SK-N-SH treated with all-trans-retinoic acid at 6 μM for 48 hours (cell line): ENCODE measurements around the gene DCTN4.

Experiments used
- ATAC-seq: fragments of 200-7000 bp; cut with Tn5 transposase; 3 replicates; pipeline ENCODE4 v1.9.1; 2020; ENCODE audit warnings: mild to moderate bottlenecking, moderate library complexity
- ARNTL ChIP-seq: fragments of 450-650 bp; formaldehyde crosslinking; IDR thresholded peaks from 2 replicates; pipeline ENCODE4 v1.5.0; 2020; ENCODE audit warnings: low read depth, mild to moderate bottlenecking, moderate library complexity, borderline replicate concordance
- BACH2 ChIP-seq: fragments of 250-450 bp; sonication (Bioruptor Pico); IDR thresholded peaks from 2 replicates; pipeline ENCODE4 v1.9.0; 2021; ENCODE audit warnings: mild to moderate bottlenecking, borderline replicate concordance
- CSDC2 ChIP-seq: fragments of 250-450 bp; sonication (Bioruptor Pico); IDR thresholded peaks from 2 replicates; pipeline ENCODE4 v1.5.0; 2020; ENCODE audit warnings: mild to moderate bottlenecking, moderate library complexity
- CSRNP3 ChIP-seq: fragments of 250-450 bp; sonication (Bioruptor Pico); IDR thresholded peaks from 2 replicates; pipeline ENCODE4 v1.5.1; 2021; ENCODE audit warnings: mild to moderate bottlenecking, moderate library complexity
- ESRRG ChIP-seq: fragments of 250-450 bp; sonication (Bioruptor Pico); IDR thresholded peaks from 2 replicates; pipeline ENCODE4 v1.6.1; 2021; ENCODE audit warnings: mild to moderate bottlenecking
- ISL1 ChIP-seq: fragments of 250-450 bp; sonication (Bioruptor Pico); IDR thresholded peaks from 2 replicates; pipeline ENCODE4 v2.1.2; 2022; ENCODE audit warnings: mild to moderate bottlenecking, moderate library complexity
- OSR1 ChIP-seq: fragments of 250-450 bp; sonication (Bioruptor Pico); IDR thresholded peaks from 2 replicates; pipeline ENCODE4 v1.8.0; 2022; ENCODE audit warnings: moderate library complexity, mild to moderate bottlenecking, inconsistent platforms
- PATZ1 ChIP-seq: fragments of 250-450 bp; sonication (Bioruptor Pico); IDR thresholded peaks from 2 replicates; pipeline ENCODE4 v1.8.0; 2020; ENCODE audit warnings: mild to moderate bottlenecking, moderate library complexity, borderline replicate concordance
- PPARA ChIP-seq: fragments of 250-450 bp; sonication (Bioruptor Pico); IDR thresholded peaks from 2 replicates; pipeline ENCODE4 v1.5.0; 2020; ENCODE audit warnings: mild to moderate bottlenecking, borderline replicate concordance
- RARB ChIP-seq: fragments of 250-450 bp; sonication (Bioruptor Pico); IDR thresholded peaks from 2 replicates; pipeline ENCODE4 v1.8.0; 2021; ENCODE audit warnings: mild to moderate bottlenecking, moderate library complexity
- SNAI2 ChIP-seq: fragments of 250-450 bp; sonication (Bioruptor Pico); IDR thresholded peaks from 2 replicates; pipeline ENCODE4 v1.5.0; 2020; ENCODE audit warnings: mild to moderate bottlenecking, moderate library complexity
- TCF4 ChIP-seq: fragments of 250-450 bp; sonication (Bioruptor Pico); IDR thresholded peaks from 2 replicates; pipeline ENCODE4 v1.8.0; 2021; ENCODE audit warnings: mild to moderate bottlenecking, moderate library complexity, borderline replicate concordance
- TOX ChIP-seq: fragments of 250-450 bp; sonication (Bioruptor Pico); IDR thresholded peaks from 2 replicates; pipeline ENCODE4 v1.8.0; 2021; ENCODE audit warnings: mild to moderate bottlenecking, moderate library complexity, borderline replicate concordance
- TSHZ2 ChIP-seq: fragments of 250-450 bp; sonication (Bioruptor Pico); IDR thresholded peaks from 2 replicates; pipeline ENCODE4 v1.5.0; 2020; ENCODE audit warnings: mild to moderate bottlenecking, moderate library complexity
- ZC3H10 ChIP-seq: fragments of 250-450 bp; sonication (Bioruptor Pico); IDR thresholded peaks from 2 replicates; pipeline ENCODE4 v1.5.1; 2021; ENCODE audit warnings: mild to moderate bottlenecking, moderate library complexity
- ZFP30 ChIP-seq: fragments of 450-650 bp; formaldehyde crosslinking; IDR thresholded peaks from 2 replicates; pipeline ENCODE4 v1.5.0; 2022; ENCODE audit warnings: mild to moderate bottlenecking, moderate library complexity
- ZNF565 ChIP-seq: fragments of 450-650 bp; formaldehyde crosslinking; conservative IDR thresholded peaks from 2 replicates; pipeline ENCODE4 v1.5.0; 2020; ENCODE audit warnings: low read depth, mild to moderate bottlenecking, moderate library complexity
- ZNF70 ChIP-seq: fragments of 450-650 bp; formaldehyde crosslinking; IDR thresholded peaks from 2 replicates; pipeline ENCODE4 v1.5.0; 2020; ENCODE audit warnings: mild to moderate bottlenecking, moderate library complexity
- ZNF8 ChIP-seq: fragments of 450-650 bp; formaldehyde crosslinking; IDR thresholded peaks from 2 replicates; pipeline ENCODE4 v1.5.0; 2020; ENCODE audit warnings: mild to moderate bottlenecking, moderate library complexity

DCTN4 gene

GRCh38 chr5:150665044-150665443 is 93.8 kb downstream of the DCTN4 start:
- TF ChIP-seq ISL1 (CRISPR knock-in tag) (no peak), BACH2 (CRISPR knock-in tag) (no peak), CSDC2 (no peak), PPARA (CRISPR knock-in tag) (no peak), CSRNP3 (CRISPR knock-in tag) (no peak), RARB (CRISPR knock-in tag) (no peak), ZNF565 (CRISPR knock-in tag) (no peak), ARNTL (CRISPR knock-in tag) (no peak), PATZ1 (CRISPR knock-in tag) (no peak), TCF4 (CRISPR knock-in tag) (no peak), ZFP30 (no peak), ZNF70 (no peak), ZC3H10 (CRISPR knock-in tag) (no peak), OSR1 (CRISPR knock-in tag) (no peak), ZNF8 (CRISPR knock-in tag) (no peak), ESRRG (CRISPR knock-in tag) (no peak), SNAI2 (no peak), TSHZ2 (CRISPR knock-in tag) (no peak)
- no peak for ATAC-seq

GRCh38 chr5:150663936-150664335 is 94.9 kb downstream of the DCTN4 start:
- ATAC-seq, result no peak
- TF ChIP-seq ZNF8 (CRISPR knock-in tag), result no peak

- ATAC-seq, result no peak
- TF ChIP-seq SNAI2 (no peak), ISL1 (CRISPR knock-in tag) (no peak), RARB (CRISPR knock-in tag) (no peak), TOX (no peak), TCF4 (CRISPR knock-in tag) (no peak), PATZ1 (CRISPR knock-in tag) (no peak), ARNTL (CRISPR knock-in tag) (no peak), ZNF565 (CRISPR knock-in tag) (no peak), CSDC2 (no peak)
- TF ChIP-seq, all 23 proteins: peak for 0
Measured at GRCh38 chr5:150662731-150663516, 95.9 kb downstream of the DCTN4 start.
